ENCODE data around the gene LGALS7.

LGALS7 gene

DNA sequence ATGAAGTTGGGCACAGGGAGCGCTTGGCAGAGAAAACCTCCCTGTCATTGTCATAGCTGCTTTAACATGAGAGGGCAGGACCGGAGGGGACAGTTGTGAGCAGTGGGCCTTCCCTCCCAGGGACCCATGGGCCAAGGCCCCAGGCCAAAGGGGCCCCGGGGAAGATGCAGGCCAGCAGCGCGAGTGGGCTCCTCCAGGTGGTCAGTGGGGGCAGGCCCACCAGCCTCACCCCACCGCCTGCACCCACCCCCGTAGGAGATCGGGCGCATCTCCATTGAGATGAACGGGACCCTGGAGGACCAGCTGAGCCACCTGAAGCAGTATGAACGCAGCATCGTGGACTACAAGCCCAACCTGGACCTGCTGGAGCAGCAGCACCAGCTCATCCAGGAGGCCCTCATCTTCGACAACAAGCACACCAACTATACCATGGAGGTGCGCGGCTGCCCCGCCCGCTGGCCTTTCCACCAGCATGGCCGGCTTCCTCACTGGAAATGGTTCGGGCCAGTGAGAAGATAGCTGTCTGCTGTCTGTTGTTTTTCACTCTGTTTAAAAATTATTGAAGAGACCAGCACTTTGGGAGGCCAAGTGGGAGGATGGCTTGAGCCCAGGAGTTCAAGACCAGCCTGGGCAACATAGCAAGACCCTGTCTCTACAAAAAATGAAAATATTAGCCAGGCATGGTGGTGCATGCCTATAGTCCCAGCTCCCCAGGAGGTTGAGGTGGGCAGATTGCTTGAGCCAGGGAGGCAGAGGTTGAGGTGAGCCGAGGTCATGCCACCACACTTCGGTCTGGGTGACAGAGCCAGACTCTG is 47.6 kb downstream of the LGALS7 start:
- TF ChIP-seq, protein P1, sequence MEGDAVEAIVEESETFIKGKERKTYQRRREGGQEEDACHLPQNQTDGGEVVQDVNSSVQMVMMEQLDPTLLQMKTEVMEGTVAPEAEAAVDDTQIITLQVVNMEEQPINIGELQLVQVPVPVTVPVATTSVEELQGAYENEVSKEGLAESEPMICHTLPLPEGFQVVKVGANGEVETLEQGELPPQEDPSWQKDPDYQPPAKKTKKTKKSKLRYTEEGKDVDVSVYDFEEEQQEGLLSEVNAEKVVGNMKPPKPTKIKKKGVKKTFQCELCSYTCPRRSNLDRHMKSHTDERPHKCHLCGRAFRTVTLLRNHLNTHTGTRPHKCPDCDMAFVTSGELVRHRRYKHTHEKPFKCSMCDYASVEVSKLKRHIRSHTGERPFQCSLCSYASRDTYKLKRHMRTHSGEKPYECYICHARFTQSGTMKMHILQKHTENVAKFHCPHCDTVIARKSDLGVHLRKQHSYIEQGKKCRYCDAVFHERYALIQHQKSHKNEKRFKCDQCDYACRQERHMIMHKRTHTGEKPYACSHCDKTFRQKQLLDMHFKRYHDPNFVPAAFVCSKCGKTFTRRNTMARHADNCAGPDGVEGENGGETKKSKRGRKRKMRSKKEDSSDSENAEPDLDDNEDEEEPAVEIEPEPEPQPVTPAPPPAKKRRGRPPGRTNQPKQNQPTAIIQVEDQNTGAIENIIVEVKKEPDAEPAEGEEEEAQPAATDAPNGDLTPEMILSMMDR (IDR thresholded peaks at IDR 0.05), result no peak

- TF ChIP-seq, protein P1 (IDR thresholded peaks at IDR 0.05), result no peak
Measured at GRCh38 chr19:38723990-38724854, 49.1 kb downstream of the LGALS7 start.

DNA sequence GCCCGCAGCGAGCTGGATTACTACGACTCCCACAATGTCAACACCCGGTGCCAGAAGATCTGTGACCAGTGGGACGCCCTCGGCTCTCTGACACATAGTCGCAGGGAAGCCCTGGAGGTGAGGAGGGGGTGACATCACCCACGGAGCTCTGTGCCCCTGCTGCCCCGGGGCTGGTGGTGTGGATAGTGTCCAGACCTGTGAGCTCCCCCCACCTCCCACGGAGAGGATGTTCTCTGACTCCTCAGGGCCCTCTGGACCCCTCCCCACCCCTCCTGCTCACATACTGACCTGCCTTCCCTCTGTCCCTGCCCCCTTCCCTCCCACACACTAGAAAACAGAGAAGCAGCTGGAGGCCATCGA is 49.7 kb downstream of the LGALS7 start:
- TF ChIP-seq, protein P1 (IDR thresholded peaks at IDR 0.05), result no peak

GRCh38 chr19:38722947-38723605 is 50.2 kb downstream of the LGALS7 start:
- TF ChIP-seq, protein P1 (IDR thresholded peaks at IDR 0.05), result no peak

DNA sequence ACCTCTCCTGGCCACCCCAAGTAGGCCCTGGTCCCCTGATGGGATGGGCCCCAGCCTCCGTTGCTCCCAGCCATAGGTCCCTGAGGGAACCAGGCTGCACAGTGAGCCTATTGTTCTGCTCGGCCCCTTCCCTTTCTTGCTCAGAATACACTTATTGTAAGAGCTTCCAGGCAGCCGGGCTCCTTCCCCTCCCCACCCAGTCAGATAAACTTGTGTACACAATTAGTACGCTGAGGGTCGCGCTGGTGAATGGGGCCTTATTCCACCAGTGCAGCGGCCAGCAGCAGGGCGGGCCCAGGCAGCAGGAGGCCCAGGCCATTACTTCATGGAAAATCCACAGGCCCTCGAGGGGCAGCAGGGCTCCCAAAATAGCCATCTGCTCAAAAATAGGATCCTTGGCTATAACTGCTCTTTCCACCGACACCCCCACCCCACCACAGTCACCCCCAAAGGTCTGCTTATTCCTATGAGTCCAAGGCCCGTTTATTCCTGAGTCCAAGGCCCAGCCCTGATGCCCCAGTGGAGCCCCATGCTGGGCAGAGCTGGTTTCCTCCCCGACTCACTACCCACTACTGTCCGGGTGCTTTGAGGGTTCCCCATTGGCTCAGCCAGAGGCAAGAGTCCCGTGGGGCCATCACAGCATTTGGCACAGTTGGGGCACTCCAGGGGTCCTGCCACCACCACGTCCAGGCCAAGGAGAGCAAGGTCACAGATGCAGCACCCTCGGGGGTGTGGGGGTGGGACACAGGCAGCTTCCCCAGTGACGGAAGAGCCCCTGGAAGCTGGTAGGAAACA is 51.1 kb downstream of the LGALS7 start:
- TF ChIP-seq, protein P1 (IDR thresholded peaks at IDR 0.05), result no peak

- TF ChIP-seq, protein P1 (IDR thresholded peaks at IDR 0.05), result no peak
Measured at GRCh38 chr19:38721496-38721895, 51.8 kb downstream of the LGALS7 start.
